A673 (cell line): Measurements from ENCODE around the gene KRTAP9-2.
"Not testable (repeated sequence)": the region's sequence is repeated elsewhere in the genome, so short reads cannot be mapped to it uniquely, and the experiment has no call there.

Experiments
- CTCF ChIP-seq: fragments of 300-800, 200-600 bp; sonication (generic); conservative IDR thresholded peaks from 2 replicates; pipeline ENCODE4 v1.5.1; 2017; ENCODE audit warnings: low read depth, mild to moderate bottlenecking, antibody characterized with exemption, low read length, moderate library complexity, mixed read lengths
- EZH2 ChIP-seq: fragments of 200-600 bp; sonication (generic); IDR thresholded peaks from 2 replicates; pipeline ENCODE4 v1.6.1; 2017; ENCODE audit warnings: borderline replicate concordance, low read depth, mild to moderate bottlenecking, mixed read lengths, antibody characterized with exemption, low read length; ENCODE audit not compliant: poor library complexity, severe bottlenecking

- TF ChIP-seq CTCF, EZH2: not testable (repeated sequence)
Observed at GRCh38 chr17:41246995-41247787, 20.7 kb downstream of the KRTAP9-2 start.
